Measurements from ENCODE around the gene COL25A1. TPM values are rescaled to one million over a fixed set of nuclear protein-coding genes. Genes with fewer than 3 reads are reported as not detected.

Gene COL25A1
- total and polyA plus RNA-seq, 2 donors (not counting 3 experiments of a cell fraction or from before 2014, with no cell fraction given) = 0.21 to 3.5 TPM

- Histone ChIP-seq H4K20me1 (replicated peaks; ENCODE audit: control insufficient read depth, extremely low read depth, insufficient read depth, low read length) (no peaks in the 10 kb centered on the region), H3K9me3 (replicated peaks; ENCODE audit: control insufficient read depth, insufficient read depth, low read length) (no peaks in the 10 kb centered on the region), H3K4me1 (ENCODE audit: control insufficient read depth, extremely low read depth, insufficient read depth, low read length) (no peaks in the 10 kb centered on the region), H3K4me2 (ENCODE audit: insufficient read depth, low read length) (no peak overlapping the region), H3K9ac (replicated peaks; ENCODE audit: extremely low read depth, insufficient read depth, low read length) (no peak overlapping the region), H3K27ac (ENCODE audit: insufficient read depth, low read depth, low read length) (no peak overlapping the region), H3K36me3 (ENCODE audit: control insufficient read depth in 2 of 2, extremely low read depth in 1 of 2, insufficient read depth in 2 of 2, low read length in 2 of 2) (no peaks in the 10 kb centered on the region), H3K27me3 (ENCODE audit: control insufficient read depth in 2 of 2, insufficient read depth in 2 of 2, low read length in 2 of 2) (no peaks in the 10 kb centered on the region), H2AFZ (ENCODE audit: low read depth, low read length) (no peak overlapping the region), H3K79me2 (ENCODE audit: control insufficient read depth, insufficient read depth, low read length) (no peaks in the 10 kb centered on the region), H3K4me3 (replicated peaks in 1 of 3; ENCODE audit: insufficient read depth in 1 of 3, low read depth in 1 of 3, low read length in 3 of 3) (no peak overlapping the region), H3K9me1 (replicated peaks; ENCODE audit: control insufficient read depth, extremely low read depth, insufficient read depth, low read length) (no peaks in the 10 kb centered on the region)
- CTCF ChIA-PET = no interaction called here
- POLR2A ChIA-PET = no interaction called here
- dilution Hi-C loops (cut with MboI; ENCODE audit: extremely low pct_ligation_motif_present, low sequenced_read_pairs) = no loop called here
- DNase-seq (ENCODE audit: low read depth, low spot score) = no peak
- FAIRE-seq = no peak
- intact Hi-C loops (cut with micrococcal nuclease) = no loop called here
- TF ChIP-seq, protein P1, sequence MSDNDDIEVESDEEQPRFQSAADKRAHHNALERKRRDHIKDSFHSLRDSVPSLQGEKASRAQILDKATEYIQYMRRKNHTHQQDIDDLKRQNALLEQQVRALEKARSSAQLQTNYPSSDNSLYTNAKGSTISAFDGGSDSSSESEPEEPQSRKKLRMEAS (IDR thresholded peaks at IDR 0.05; ENCODE audit: insufficient read depth, insufficient read length) = no peak
- no peak for TF ChIP-seq FOS (IDR thresholded peaks at IDR 0.05; ENCODE audit: borderline replicate concordance, insufficient read depth, low read length)
- TF ChIP-seq EZH2 (IDR thresholded peaks at IDR 0.05; ENCODE audit: borderline replicate concordance, low read depth, low read length, severe bottlenecking) = no peak
- no peak for TF ChIP-seq JUN (IDR thresholded peaks at IDR 0.05; ENCODE audit: borderline replicate concordance, insufficient read depth, insufficient read length, low read depth)
- no peak for TF ChIP-seq MYC (IDR thresholded peaks at IDR 0.05; ENCODE audit: low read depth, low read length)
- TF ChIP-seq POLR2A (IDR thresholded peaks at IDR 0.05; ENCODE audit: low read depth, low read length) = no peak
- TF ChIP-seq GATA2 (IDR thresholded peaks at IDR 0.05; ENCODE audit: insufficient read depth, insufficient read length, low read depth, low read length) = no peak
- TF ChIP-seq, protein P2, sequence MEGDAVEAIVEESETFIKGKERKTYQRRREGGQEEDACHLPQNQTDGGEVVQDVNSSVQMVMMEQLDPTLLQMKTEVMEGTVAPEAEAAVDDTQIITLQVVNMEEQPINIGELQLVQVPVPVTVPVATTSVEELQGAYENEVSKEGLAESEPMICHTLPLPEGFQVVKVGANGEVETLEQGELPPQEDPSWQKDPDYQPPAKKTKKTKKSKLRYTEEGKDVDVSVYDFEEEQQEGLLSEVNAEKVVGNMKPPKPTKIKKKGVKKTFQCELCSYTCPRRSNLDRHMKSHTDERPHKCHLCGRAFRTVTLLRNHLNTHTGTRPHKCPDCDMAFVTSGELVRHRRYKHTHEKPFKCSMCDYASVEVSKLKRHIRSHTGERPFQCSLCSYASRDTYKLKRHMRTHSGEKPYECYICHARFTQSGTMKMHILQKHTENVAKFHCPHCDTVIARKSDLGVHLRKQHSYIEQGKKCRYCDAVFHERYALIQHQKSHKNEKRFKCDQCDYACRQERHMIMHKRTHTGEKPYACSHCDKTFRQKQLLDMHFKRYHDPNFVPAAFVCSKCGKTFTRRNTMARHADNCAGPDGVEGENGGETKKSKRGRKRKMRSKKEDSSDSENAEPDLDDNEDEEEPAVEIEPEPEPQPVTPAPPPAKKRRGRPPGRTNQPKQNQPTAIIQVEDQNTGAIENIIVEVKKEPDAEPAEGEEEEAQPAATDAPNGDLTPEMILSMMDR (IDR thresholded peaks at IDR 0.05; ENCODE audit: extremely low read depth in 1 of 2, insufficient read depth in 1 of 2, low read depth in 1 of 2, low read length in 2 of 2) = no peak
- no peak for TF ChIP-seq POLR2AphosphoS5 (IDR thresholded peaks at IDR 0.05; ENCODE audit: insufficient read depth, low read depth, low read length)
- no TSS peak for BruUV-seq (replicated peaks)
These were observed 45.6 kb downstream of the COL25A1 start for GRCh38 chr4:109256818-109257217.
